HepG2 (cell line): ENCODE measurements around the gene ICAM5. TPM values are rescaled to one million over a fixed set of nuclear protein-coding genes. Genes with fewer than 3 reads are reported as not detected.
A peak's percentile ranks its signal among the peaks of the same experiment; 100 is the strongest.

Source experiments
- ERF ChIP-seq: IDR thresholded peaks from 2 replicates; pipeline ENCODE4 v1.6.1; 2018; ENCODE audit warnings: missing biosample characterization, missing genetic modification reagents
- ETV6 ChIP-seq: sonication (generic); formaldehyde crosslinking; conservative IDR thresholded peaks from 2 replicates; pipeline ENCODE4 v1.4.0; 2020; ENCODE audit warnings: missing genetic modification reagents
- GABPB1 ChIP-seq: IDR thresholded peaks from 2 replicates; pipeline ENCODE4 v1.6.1; 2016; ENCODE audit warnings: mild to moderate bottlenecking, missing genetic modification reagents, moderate library complexity, missing compliant biosample characterization
- GZF1 ChIP-seq: sonication (generic); formaldehyde crosslinking; IDR thresholded peaks from 2 replicates; pipeline ENCODE4 v1.5.1; 2020; ENCODE audit warnings: mild to moderate bottlenecking, missing genetic modification reagents
- HDAC1 ChIP-seq: sonication (generic); formaldehyde crosslinking; IDR thresholded peaks from 2 replicates; pipeline ENCODE4 v1.5.1; 2020; ENCODE audit warnings: mild to moderate bottlenecking, missing genetic modification reagents
- KLF16 ChIP-seq, 2 experiments: sonication (generic) in 1 of 2; formaldehyde crosslinking in 1 of 2; IDR thresholded peaks; 2 replicates each; pipeline versions ENCODE4 v1.6.1 to v1.8.0; 2016 to 2023; ENCODE audit warnings: missing genetic modification reagents in 2 of 2, missing compliant biosample characterization in 1 of 2
- MAZ ChIP-seq, 2 experiments: sonication (generic) in 1 of 2; formaldehyde crosslinking in 1 of 2; IDR thresholded peaks; 2 replicates each; pipeline versions ENCODE4 v1.5.0 to v1.6.1; 2012 to 2020; ENCODE audit warnings: low read depth in 2 of 2, mild to moderate bottlenecking in 2 of 2, borderline replicate concordance in 1 of 2, improper control_type of control experiment in 1 of 2, low read length in 1 of 2, missing genetic modification reagents in 1 of 2, moderate library complexity in 1 of 2
- MBD4 ChIP-seq: IDR thresholded peaks from 2 replicates; pipeline ENCODE4 v1.6.1; 2012; ENCODE audit warnings: low read length, inconsistent platforms, borderline replicate concordance
- MED8 ChIP-seq: sonication (generic); formaldehyde crosslinking; IDR thresholded peaks from 2 replicates; pipeline ENCODE4 v1.8.1; 2023; ENCODE audit warnings: mild to moderate bottlenecking, missing genetic modification reagents; ENCODE audit not compliant: insufficient replicate concordance
- NAIF1 ChIP-seq: sonication (generic); formaldehyde crosslinking; IDR thresholded peaks from 2 replicates; pipeline ENCODE4 v1.5.0; 2020; ENCODE audit warnings: mild to moderate bottlenecking, missing genetic modification reagents, borderline replicate concordance
- PHB2 ChIP-seq: fragments of 450-650 bp; IDR thresholded peaks from 2 replicates; pipeline ENCODE4 v1.6.1; 2018; ENCODE audit not compliant: partially characterized antibody
- SP5 ChIP-seq: IDR thresholded peaks from 2 replicates; pipeline ENCODE4 v1.6.1; 2016; ENCODE audit warnings: low read depth, borderline replicate concordance
- TAF1 ChIP-seq: sonication (generic); formaldehyde crosslinking; IDR thresholded peaks from 2 replicates; pipeline ENCODE4 v1.4.0; 2020; ENCODE audit warnings: missing genetic modification reagents
- ZFP36 ChIP-seq: fragments of 150-350 bp; IDR thresholded peaks from 2 replicates; pipeline ENCODE4 v1.6.1; 2018; ENCODE audit warnings: borderline replicate concordance, low read length, low read depth; ENCODE audit not compliant: partially characterized antibody
- ZMAT3 ChIP-seq: sonication (generic); formaldehyde crosslinking; conservative IDR thresholded peaks from 2 replicates; pipeline ENCODE4 v1.7.0; 2021; ENCODE audit warnings: missing genetic modification reagents
- ZNF282 ChIP-seq: fragments of 450-650 bp; IDR thresholded peaks from 2 replicates; pipeline ENCODE4 v1.6.1; 2018; ENCODE audit not compliant: partially characterized antibody
- ZNF335 ChIP-seq: sonication (generic); formaldehyde crosslinking; IDR thresholded peaks from 2 replicates; pipeline ENCODE4 v1.4.0; 2020; ENCODE audit warnings: missing genetic modification reagents
- ZNF550 ChIP-seq: sonication (generic); formaldehyde crosslinking; IDR thresholded peaks from 2 replicates; pipeline ENCODE4 v1.4.0; 2020; ENCODE audit warnings: mild to moderate bottlenecking, missing genetic modification reagents, borderline replicate concordance
- ZNF619 ChIP-seq: sonication (generic); formaldehyde crosslinking; IDR thresholded peaks from 2 replicates; pipeline ENCODE4 v1.4.0; 2020; ENCODE audit warnings: mild to moderate bottlenecking, missing genetic modification reagents
- ZNF644 ChIP-seq: IDR thresholded peaks from 2 replicates; pipeline ENCODE4 v1.6.1; 2016; ENCODE audit warnings: low read depth
- ZNF879 ChIP-seq: sonication (generic); formaldehyde crosslinking; IDR thresholded peaks from 2 replicates; pipeline ENCODE4 v1.8.1; 2023; ENCODE audit warnings: missing genetic modification reagents
- polyA plus RNA-seq, 8 experiments: library from polyadenylated mRNA; depleted of rRNA in 3 of 8; stranded (reverse) in 7 of 8; unstranded in 1 of 8; fragments of >200 nt; fragmentation: Illumina TruSeq in 4 of 8; extraction: Trizol in 4 of 8; gene quantifications; 2 replicates each; pipeline versions ENCODE4 v1.2.1 to v1.2.3, GENCODE V29; 2011 to 2016; ENCODE audit warnings: low read depth in 4 of 8, missing spikeins in 1 of 8, mixed read lengths in 1 of 8; ENCODE audit not compliant: insufficient read depth in 1 of 8
- total RNA-seq, 5 experiments: library from RNA; depleted of rRNA; stranded (reverse); fragments of >200 nt; fragmentation: Illumina TruSeq; extraction: Trizol; gene quantifications; 2 replicates each; pipeline ENCODE4 v1.2.3, GENCODE V29; 2016; ENCODE audit warnings: low read depth in 1 of 5
- TF ChIP-seq, protein P1 (sequence below): sonication (generic); formaldehyde crosslinking; IDR thresholded peaks from 2 replicates; pipeline ENCODE4; 2020; ENCODE audit warnings: missing genetic modification reagents, mild to moderate bottlenecking, borderline replicate concordance
- TF ChIP-seq, protein P2 (sequence below): sonication (generic); formaldehyde crosslinking; IDR thresholded peaks from 2 replicates; pipeline ENCODE4 v1.4.0; 2020; ENCODE audit warnings: missing genetic modification reagents, borderline replicate concordance

The ICAM5 gene
- total and polyA plus RNA-seq, 2 of the 13 experiments (the other 11 are each of a cell fraction or from before 2014, with no cell fraction given), result 0.46 to 1.6 TPM

DNA sequence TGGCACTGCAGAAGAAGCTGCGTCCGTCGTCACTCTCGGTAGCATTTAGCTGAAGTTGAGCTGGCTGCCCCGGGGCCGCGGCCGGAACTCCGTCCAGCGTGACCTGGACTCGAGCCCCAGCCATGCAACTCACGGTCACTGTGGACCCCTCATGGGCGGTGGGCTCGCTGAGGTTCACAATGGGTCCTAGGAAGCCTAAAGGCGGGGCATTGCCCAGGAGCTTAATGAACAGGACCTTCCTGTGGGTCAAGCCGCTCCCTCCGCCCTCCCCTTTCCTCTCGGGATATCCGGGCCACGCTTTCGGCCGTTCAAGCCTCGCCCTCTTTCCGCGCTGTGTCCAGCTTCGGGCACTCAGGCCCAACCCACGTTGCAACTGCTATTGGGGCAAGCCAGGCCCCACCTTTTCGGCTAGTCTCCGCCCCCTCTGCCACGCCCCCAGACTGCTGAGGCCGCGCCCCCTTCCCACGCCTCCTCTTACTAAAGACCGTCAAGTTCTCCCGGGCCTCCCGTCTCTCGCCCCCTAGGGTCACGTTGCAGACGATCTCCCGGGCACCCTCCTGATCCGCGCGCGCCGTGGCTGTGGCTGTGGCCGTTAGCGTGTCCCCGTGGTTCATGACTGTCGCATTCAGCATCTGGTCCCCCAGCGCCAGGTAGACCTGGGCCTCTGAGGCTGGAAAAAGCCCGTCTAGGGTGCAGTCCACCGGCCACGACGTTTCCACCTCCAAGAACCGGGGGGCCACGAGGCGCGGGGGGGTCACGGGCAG lies 45.0 kb downstream of the ICAM5 start (continued):
- TF ChIP-seq, protein P1, sequence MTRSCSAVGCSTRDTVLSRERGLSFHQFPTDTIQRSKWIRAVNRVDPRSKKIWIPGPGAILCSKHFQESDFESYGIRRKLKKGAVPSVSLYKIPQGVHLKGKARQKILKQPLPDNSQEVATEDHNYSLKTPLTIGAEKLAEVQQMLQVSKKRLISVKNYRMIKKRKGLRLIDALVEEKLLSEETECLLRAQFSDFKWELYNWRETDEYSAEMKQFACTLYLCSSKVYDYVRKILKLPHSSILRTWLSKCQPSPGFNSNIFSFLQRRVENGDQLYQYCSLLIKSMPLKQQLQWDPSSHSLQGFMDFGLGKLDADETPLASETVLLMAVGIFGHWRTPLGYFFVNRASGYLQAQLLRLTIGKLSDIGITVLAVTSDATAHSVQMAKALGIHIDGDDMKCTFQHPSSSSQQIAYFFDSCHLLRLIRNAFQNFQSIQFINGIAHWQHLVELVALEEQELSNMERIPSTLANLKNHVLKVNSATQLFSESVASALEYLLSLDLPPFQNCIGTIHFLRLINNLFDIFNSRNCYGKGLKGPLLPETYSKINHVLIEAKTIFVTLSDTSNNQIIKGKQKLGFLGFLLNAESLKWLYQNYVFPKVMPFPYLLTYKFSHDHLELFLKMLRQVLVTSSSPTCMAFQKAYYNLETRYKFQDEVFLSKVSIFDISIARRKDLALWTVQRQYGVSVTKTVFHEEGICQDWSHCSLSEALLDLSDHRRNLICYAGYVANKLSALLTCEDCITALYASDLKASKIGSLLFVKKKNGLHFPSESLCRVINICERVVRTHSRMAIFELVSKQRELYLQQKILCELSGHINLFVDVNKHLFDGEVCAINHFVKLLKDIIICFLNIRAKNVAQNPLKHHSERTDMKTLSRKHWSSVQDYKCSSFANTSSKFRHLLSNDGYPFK (CRISPR knock-in tag), result no peak
- no peak; the same call in 1 of the 2 replicates for TF ChIP-seq HDAC1 (CRISPR knock-in tag)
- TF ChIP-seq ZNF619 (CRISPR knock-in tag), result no peak
- TF ChIP-seq ZNF879 (CRISPR knock-in tag), result peak; percentile 76; the same call in 1 of the 2 replicates
- TF ChIP-seq NAIF1, result no peak
- no peak for TF ChIP-seq ZNF282
- TF ChIP-seq GABPB1 (CRISPR knock-in tag), result peak; percentile 71; the same call in 1 of the 2 replicates
- no peak for TF ChIP-seq ZNF644 (CRISPR knock-in tag)
- no peak for TF ChIP-seq PHB2
- no peak for TF ChIP-seq MBD4
- TF ChIP-seq MED8 (CRISPR knock-in tag), result no peak
- no peak for TF ChIP-seq KLF16 (CRISPR knock-in tag; IDR thresholded peaks at IDR 0.05)
- TF ChIP-seq SP5, result peak; percentile 60
- no peak for TF ChIP-seq ZFP36
- peak; percentile 75; the same call in 1 of the 2 replicates for TF ChIP-seq ZMAT3 (CRISPR knock-in tag)
- no peak for TF ChIP-seq GZF1 (CRISPR knock-in tag)
- peak; percentile 67 for TF ChIP-seq ERF (CRISPR knock-in tag)
- TF ChIP-seq MAZ (IDR thresholded peaks at IDR 0.05; ENCODE audit: borderline replicate concordance, low read depth, low read length), result peak; percentile 58
- TF ChIP-seq MAZ (CRISPR knock-in tag; IDR thresholded peaks at IDR 0.05; ENCODE audit: low read depth), result peak; percentile 78
- no peak for TF ChIP-seq ETV6 (CRISPR knock-in tag)
- TF ChIP-seq, protein P2, sequence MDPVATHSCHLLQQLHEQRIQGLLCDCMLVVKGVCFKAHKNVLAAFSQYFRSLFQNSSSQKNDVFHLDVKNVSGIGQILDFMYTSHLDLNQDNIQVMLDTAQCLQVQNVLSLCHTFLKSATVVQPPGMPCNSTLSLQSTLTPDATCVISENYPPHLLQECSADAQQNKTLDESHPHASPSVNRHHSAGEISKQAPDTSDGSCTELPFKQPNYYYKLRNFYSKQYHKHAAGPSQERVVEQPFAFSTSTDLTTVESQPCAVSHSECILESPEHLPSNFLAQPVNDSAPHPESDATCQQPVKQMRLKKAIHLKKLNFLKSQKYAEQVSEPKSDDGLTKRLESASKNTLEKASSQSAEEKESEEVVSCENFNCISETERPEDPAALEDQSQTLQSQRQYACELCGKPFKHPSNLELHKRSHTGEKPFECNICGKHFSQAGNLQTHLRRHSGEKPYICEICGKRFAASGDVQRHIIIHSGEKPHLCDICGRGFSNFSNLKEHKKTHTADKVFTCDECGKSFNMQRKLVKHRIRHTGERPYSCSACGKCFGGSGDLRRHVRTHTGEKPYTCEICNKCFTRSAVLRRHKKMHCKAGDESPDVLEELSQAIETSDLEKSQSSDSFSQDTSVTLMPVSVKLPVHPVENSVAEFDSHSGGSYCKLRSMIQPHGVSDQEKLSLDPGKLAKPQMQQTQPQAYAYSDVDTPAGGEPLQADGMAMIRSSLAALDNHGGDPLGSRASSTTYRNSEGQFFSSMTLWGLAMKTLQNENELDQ, result no peak
- TF ChIP-seq ZNF335, result no peak
- TF ChIP-seq TAF1 (CRISPR knock-in tag), result peak; percentile 60; the same call in 1 of the 2 replicates
- no peak for TF ChIP-seq ZNF550
